ENCODE results near the gene CACNA2D3.

Gene CACNA2D3

GRCh38 chr3:54535619-54536018 is 413.3 kb downstream of the CACNA2D3 start:
- Histone ChIP-seq H3K4me3 (ENCODE audit: low read length in 2 of 2) (no peak overlapping the region), H2BK12ac (ENCODE audit: low read length) (no peak overlapping the region), H2BK15ac (ENCODE audit: low read length) (no peak overlapping the region), H2AFZ (ENCODE audit: low read length) (no peak overlapping the region), H3K4me1 (ENCODE audit: control insufficient read depth in 2 of 2, insufficient read depth in 1 of 2, low read depth in 1 of 2, low read length in 2 of 2) (no peaks in the 10 kb centered on the region), H3K4me2 (ENCODE audit: insufficient read depth, low read length, poor library complexity, severe bottlenecking) (no peak overlapping the region), H3K4ac (ENCODE audit: low read length) (no peak overlapping the region), H3K27me3 (ENCODE audit: control insufficient read depth in 3 of 3, insufficient read depth in 3 of 3, low read depth in 1 of 3, low read length in 3 of 3) (no peaks in the 10 kb centered on the region), H4K8ac (ENCODE audit: low read depth, low read length) (no peak overlapping the region), H3K27ac (replicated peaks; ENCODE audit: low read length) (no peak overlapping the region), H3K18ac (ENCODE audit: low read length) (no peak overlapping the region), H2BK120ac (ENCODE audit: low read depth, low read length) (no peak overlapping the region), H3K23ac (ENCODE audit: low read depth, low read length, poor library complexity) (no peak overlapping the region), H3K79me1 (ENCODE audit: low read depth, low read length) (no peaks in the 10 kb centered on the region), H2BK5ac (ENCODE audit: low read length) (no peak overlapping the region), H2AK5ac (ENCODE audit: low read depth, low read length) (no peak overlapping the region), H4K91ac (ENCODE audit: low read depth, low read length, poor library complexity) (no peak overlapping the region), H3K14ac (ENCODE audit: low read length) (no peak overlapping the region), H3K9ac (ENCODE audit: low read depth, low read length, poor library complexity) (no peak overlapping the region), H3K9me3 (replicated peaks in 1 of 2; ENCODE audit: control insufficient read depth in 2 of 2, insufficient read depth in 1 of 2, low read depth in 1 of 2, low read length in 2 of 2) (no peaks in the 10 kb centered on the region), H3K36me3 (replicated peaks in 1 of 2; ENCODE audit: control insufficient read depth in 2 of 2, insufficient read depth in 2 of 2, low read length in 2 of 2) (no peaks in the 10 kb centered on the region)
- no CpG with 5 or more reads among the region's 1 CpG for WGBS, 2 donors (ENCODE audit: extremely low coverage in 2 of 2, insufficient read length in 2 of 2, insufficient replicate concordance in 1 of 2)
- no peak for DNase-seq (ENCODE audit: low spot score)

- Histone ChIP-seq H3K18ac (ENCODE audit: low read length) (no peak overlapping the region), H3K79me1 (ENCODE audit: low read depth, low read length) (no peaks in the 10 kb centered on the region), H3K36me3 (replicated peaks in 1 of 2; ENCODE audit: control insufficient read depth in 2 of 2, insufficient read depth in 2 of 2, low read length in 2 of 2) (no peaks in the 10 kb centered on the region), H3K14ac (ENCODE audit: low read length) (no peak overlapping the region), H3K27me3 (ENCODE audit: control insufficient read depth in 3 of 3, insufficient read depth in 3 of 3, low read depth in 1 of 3, low read length in 3 of 3) (no peaks in the 10 kb centered on the region), H2BK15ac (ENCODE audit: low read length) (no peak overlapping the region), H3K4me2 (ENCODE audit: insufficient read depth, low read length, poor library complexity, severe bottlenecking) (no peak overlapping the region), H3K4me1 (ENCODE audit: control insufficient read depth in 2 of 2, insufficient read depth in 1 of 2, low read depth in 1 of 2, low read length in 2 of 2) (no peaks in the 10 kb centered on the region), H3K23ac (ENCODE audit: low read depth, low read length, poor library complexity) (no peak overlapping the region), H2AK5ac (ENCODE audit: low read depth, low read length) (no peak overlapping the region), H4K8ac (ENCODE audit: low read depth, low read length) (no peak overlapping the region), H2BK5ac (ENCODE audit: low read length) (no peak overlapping the region), H2AFZ (ENCODE audit: low read length) (no peak overlapping the region), H3K4ac (ENCODE audit: low read length) (no peak overlapping the region), H2BK120ac (ENCODE audit: low read depth, low read length) (no peak overlapping the region), H2BK12ac (ENCODE audit: low read length) (no peak overlapping the region), H4K91ac (ENCODE audit: low read depth, low read length, poor library complexity) (no peak overlapping the region), H3K9me3 (replicated peaks in 1 of 2; ENCODE audit: control insufficient read depth in 2 of 2, insufficient read depth in 1 of 2, low read depth in 1 of 2, low read length in 2 of 2) (no peaks in the 10 kb centered on the region), H3K27ac (replicated peaks; ENCODE audit: low read length) (no peak overlapping the region), H3K4me3 (ENCODE audit: low read length in 2 of 2) (no peak overlapping the region), H3K9ac (ENCODE audit: low read depth, low read length, poor library complexity) (no peak overlapping the region)
- DNase-seq (ENCODE audit: low spot score) = no peak
- WGBS, 2 donors (ENCODE audit: extremely low coverage in 2 of 2, insufficient read length in 2 of 2, insufficient replicate concordance in 1 of 2) = no CpG with 5 or more reads among the region's 2 CpGs
Measured at GRCh38 chr3:54536450-54536849, 414.1 kb downstream of the CACNA2D3 start.

GRCh38 chr3:54537506-54537905 is 415.2 kb downstream of the CACNA2D3 start:
- H3K14ac ChIP-seq (ENCODE audit: low read length) = no peak overlapping the region
- H3K9me3 ChIP-seq (replicated peaks in 1 of 2; ENCODE audit: control insufficient read depth in 2 of 2, insufficient read depth in 1 of 2, low read depth in 1 of 2, low read length in 2 of 2) = no peaks in the 10 kb centered on the region
- no peaks in the 10 kb centered on the region for H3K4me1 ChIP-seq (ENCODE audit: control insufficient read depth in 2 of 2, insufficient read depth in 1 of 2, low read depth in 1 of 2, low read length in 2 of 2)
- no peak overlapping the region for H2BK15ac ChIP-seq (ENCODE audit: low read length)
- no peak overlapping the region for H3K18ac ChIP-seq (ENCODE audit: low read length)
- no peak overlapping the region for H2BK120ac ChIP-seq (ENCODE audit: low read depth, low read length)
- no peak for DNase-seq (ENCODE audit: low spot score)
- no peak overlapping the region for H2AK5ac ChIP-seq (ENCODE audit: low read depth, low read length)
- H2BK5ac ChIP-seq (ENCODE audit: low read length) = no peak overlapping the region
- H3K27ac ChIP-seq (replicated peaks; ENCODE audit: low read length) = no peak overlapping the region
- no peak overlapping the region for H3K4ac ChIP-seq (ENCODE audit: low read length)
- H3K27me3 ChIP-seq (ENCODE audit: control insufficient read depth in 3 of 3, insufficient read depth in 3 of 3, low read depth in 1 of 3, low read length in 3 of 3) = no peaks in the 10 kb centered on the region
- H3K36me3 ChIP-seq (replicated peaks in 1 of 2; ENCODE audit: control insufficient read depth in 2 of 2, insufficient read depth in 2 of 2, low read length in 2 of 2) = no peaks in the 10 kb centered on the region
- no peaks in the 10 kb centered on the region for H3K79me1 ChIP-seq (ENCODE audit: low read depth, low read length)
- no peak overlapping the region for H4K8ac ChIP-seq (ENCODE audit: low read depth, low read length)
- H3K9ac ChIP-seq (ENCODE audit: low read depth, low read length, poor library complexity) = no peak overlapping the region
- H3K23ac ChIP-seq (ENCODE audit: low read depth, low read length, poor library complexity) = no peak overlapping the region
- no peak overlapping the region for H3K4me3 ChIP-seq (ENCODE audit: low read length in 2 of 2)
- no peak overlapping the region for H3K4me2 ChIP-seq (ENCODE audit: insufficient read depth, low read length, poor library complexity, severe bottlenecking)
- no peak overlapping the region for H4K91ac ChIP-seq (ENCODE audit: low read depth, low read length, poor library complexity)
- no CpG with 5 or more reads among the region's 6 CpGs for WGBS, 2 donors (ENCODE audit: extremely low coverage in 2 of 2, insufficient read length in 2 of 2, insufficient replicate concordance in 1 of 2)
- H2AFZ ChIP-seq (ENCODE audit: low read length) = no peak overlapping the region
- H2BK12ac ChIP-seq (ENCODE audit: low read length) = no peak overlapping the region

GRCh38 chr3:54538346-54538745 is 416.0 kb downstream of the CACNA2D3 start:
- Histone ChIP-seq H2BK15ac (ENCODE audit: low read length) (no peak overlapping the region), H4K91ac (ENCODE audit: low read depth, low read length, poor library complexity) (no peak overlapping the region), H3K79me1 (ENCODE audit: low read depth, low read length) (no peaks in the 10 kb centered on the region), H3K23ac (ENCODE audit: low read depth, low read length, poor library complexity) (no peak overlapping the region), H3K27me3 (ENCODE audit: control insufficient read depth in 3 of 3, insufficient read depth in 3 of 3, low read depth in 1 of 3, low read length in 3 of 3) (no peaks in the 10 kb centered on the region), H3K4ac (ENCODE audit: low read length) (no peak overlapping the region), H3K36me3 (replicated peaks in 1 of 2; ENCODE audit: control insufficient read depth in 2 of 2, insufficient read depth in 2 of 2, low read length in 2 of 2) (no peaks in the 10 kb centered on the region), H2BK12ac (ENCODE audit: low read length) (no peak overlapping the region), H2BK120ac (ENCODE audit: low read depth, low read length) (no peak overlapping the region), H2AK5ac (ENCODE audit: low read depth, low read length) (no peak overlapping the region), H3K9ac (ENCODE audit: low read depth, low read length, poor library complexity) (no peak overlapping the region), H3K4me1 (ENCODE audit: control insufficient read depth in 2 of 2, insufficient read depth in 1 of 2, low read depth in 1 of 2, low read length in 2 of 2) (no peaks in the 10 kb centered on the region), H3K27ac (replicated peaks; ENCODE audit: low read length) (no peak overlapping the region), H3K9me3 (replicated peaks in 1 of 2; ENCODE audit: control insufficient read depth in 2 of 2, insufficient read depth in 1 of 2, low read depth in 1 of 2, low read length in 2 of 2) (no peaks in the 10 kb centered on the region), H3K4me2 (ENCODE audit: insufficient read depth, low read length, poor library complexity, severe bottlenecking) (no peak overlapping the region), H3K4me3 (ENCODE audit: low read length in 2 of 2) (no peak overlapping the region), H2AFZ (ENCODE audit: low read length) (no peak overlapping the region), H3K14ac (ENCODE audit: low read length) (no peak overlapping the region), H2BK5ac (ENCODE audit: low read length) (no peak overlapping the region), H4K8ac (ENCODE audit: low read depth, low read length) (no peak overlapping the region), H3K18ac (ENCODE audit: low read length) (no peak overlapping the region)
- no CpG with 5 or more reads among the region's 5 CpGs for WGBS, 2 donors (ENCODE audit: extremely low coverage in 2 of 2, insufficient read length in 2 of 2, insufficient replicate concordance in 1 of 2)
- no peak for DNase-seq (ENCODE audit: low spot score)

Measured in neuronal stem cell (in vitro differentiated cells).